GM21423 (cell line): ENCODE results near the gene TUBA4A.
"Not testable (repeated sequence)": the region's sequence is repeated elsewhere in the genome, so short reads cannot be mapped to it uniquely, and the experiment has no call there.

Source experiments
- ATAC-seq: cut with Tn5 transposase; IDR thresholded peaks from one replicate; pipeline ENCODE4 v1.9.1; 2021; ENCODE audit warnings: mild to moderate bottlenecking, moderate library complexity; ENCODE audit not compliant: unreplicated experiment

Gene TUBA4A

GRCh38 chr2:219214141-219214540, 39.6 kb downstream of the TUBA4A start:
- no peak for ATAC-seq

DNA sequence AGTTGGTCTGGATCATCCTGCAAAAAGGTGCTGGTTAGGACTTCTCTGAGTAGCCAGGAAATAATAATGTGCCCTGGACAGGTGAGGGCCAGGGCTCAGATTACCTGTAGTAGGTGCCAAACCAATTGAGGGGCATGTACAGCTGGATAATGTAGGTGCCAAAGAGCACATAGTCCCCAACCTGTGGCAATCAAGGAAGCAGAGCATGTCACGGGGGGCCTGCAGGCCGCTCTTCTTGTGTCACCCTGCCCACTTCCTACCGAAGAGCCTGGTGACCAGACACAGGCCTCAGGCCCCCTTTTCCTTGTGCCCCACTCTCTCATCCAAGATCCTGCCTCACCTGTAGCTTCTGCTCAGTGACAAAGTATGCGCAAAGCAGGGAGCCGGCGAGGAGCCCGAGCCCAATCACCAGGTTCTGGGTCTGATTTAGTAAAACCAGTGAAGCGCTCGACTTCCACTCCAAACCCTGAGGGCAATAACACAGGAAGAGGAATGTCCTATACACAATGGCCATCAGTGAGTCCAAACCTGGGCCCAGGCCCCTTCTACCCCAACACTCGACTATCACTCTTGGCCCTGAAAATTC, 40.1 kb downstream of the TUBA4A start:
- no peak for ATAC-seq

DNA sequence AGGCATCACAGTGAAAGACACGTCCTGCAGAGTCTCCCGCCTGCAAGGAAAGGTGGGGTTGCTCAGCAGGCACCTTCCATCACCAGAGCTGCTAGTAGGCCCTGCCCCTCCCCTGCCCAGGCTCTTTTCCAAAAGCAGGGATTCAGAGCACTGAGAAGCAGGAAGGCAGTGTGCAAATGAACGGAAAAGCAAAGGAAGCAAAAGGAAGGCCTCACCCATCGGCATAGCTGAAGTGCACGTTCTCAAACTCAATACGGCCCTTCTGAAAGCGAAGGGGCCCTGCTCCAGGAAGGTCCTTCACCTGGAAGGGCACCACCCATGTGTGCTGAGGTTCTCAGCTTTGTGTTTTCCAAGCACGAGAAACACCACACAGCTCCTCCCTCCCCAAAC, 40.7 kb downstream of the TUBA4A start:
- no peak for ATAC-seq

DNA sequence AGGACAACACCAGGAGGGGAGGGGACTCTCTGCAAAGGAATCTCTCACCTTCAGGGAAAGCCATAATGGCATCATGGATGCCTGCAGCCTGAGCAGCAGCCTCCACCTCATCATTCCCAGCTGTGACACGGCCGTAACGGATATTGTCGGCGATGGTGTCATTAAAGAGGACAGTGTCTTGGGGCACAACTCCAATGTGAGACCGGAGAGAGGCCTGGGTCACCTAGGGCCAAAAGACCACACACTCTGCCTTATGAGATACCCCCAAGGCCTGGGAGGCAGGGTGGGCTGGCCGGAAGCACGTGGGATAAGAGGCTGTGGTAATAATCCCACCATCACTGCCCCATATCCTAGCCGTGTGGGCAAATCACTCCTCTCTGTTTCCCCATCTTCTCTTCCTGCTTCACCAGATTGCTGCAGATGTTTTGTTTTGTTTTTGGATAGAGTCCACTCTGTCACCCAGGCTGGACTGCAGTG, 42.8 kb downstream of the TUBA4A start:
- no peak for ATAC-seq

GRCh38 chr2:219210196-219210885, 43.4 kb downstream of the TUBA4A start:
- no peak for ATAC-seq

- ATAC-seq = no peak
Observed at GRCh38 chr2:219209236-219210195, 44.2 kb downstream of the TUBA4A start.

DNA sequence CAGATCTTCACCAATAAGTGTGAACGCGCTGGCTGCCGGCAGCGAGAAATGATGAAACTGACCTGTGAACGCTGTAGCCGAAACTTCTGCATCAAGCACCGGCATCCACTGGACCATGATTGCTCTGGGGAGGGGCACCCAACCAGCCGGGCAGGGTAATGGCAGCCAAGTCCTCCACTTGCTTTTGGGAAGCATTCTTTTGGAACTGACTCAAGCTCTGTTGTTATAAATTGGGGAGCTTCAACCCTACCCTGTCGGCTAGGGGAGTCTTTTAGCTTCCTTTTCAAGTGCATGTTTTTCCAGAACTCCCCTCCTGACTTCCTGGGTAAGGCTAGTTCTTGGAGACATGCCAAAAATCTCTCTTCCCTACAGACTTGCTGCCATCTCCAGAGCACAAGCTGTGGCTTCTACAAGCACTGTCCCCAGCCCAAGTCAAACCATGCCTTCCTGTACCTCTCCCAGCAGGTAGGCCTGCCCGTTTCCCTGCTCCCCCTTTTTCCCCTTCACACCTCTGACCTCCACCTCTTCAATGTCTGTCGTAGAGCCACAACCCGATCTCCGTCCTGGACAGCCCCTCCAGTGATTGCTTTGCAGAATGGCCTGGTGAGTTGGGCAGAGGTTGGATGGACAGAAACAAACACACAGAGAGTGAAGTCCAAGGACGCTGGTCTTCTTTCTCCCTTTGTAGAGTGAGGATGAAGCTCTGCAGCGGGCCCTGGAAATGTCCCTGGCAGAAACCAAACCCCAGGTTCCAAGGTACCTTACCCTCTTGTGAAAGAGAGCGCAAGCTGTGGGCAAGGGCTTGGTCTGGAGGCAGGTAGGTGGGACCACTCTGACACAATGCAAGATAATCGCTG, 45.6 kb downstream of the TUBA4A start:
- ATAC-seq = no peak

DNA sequence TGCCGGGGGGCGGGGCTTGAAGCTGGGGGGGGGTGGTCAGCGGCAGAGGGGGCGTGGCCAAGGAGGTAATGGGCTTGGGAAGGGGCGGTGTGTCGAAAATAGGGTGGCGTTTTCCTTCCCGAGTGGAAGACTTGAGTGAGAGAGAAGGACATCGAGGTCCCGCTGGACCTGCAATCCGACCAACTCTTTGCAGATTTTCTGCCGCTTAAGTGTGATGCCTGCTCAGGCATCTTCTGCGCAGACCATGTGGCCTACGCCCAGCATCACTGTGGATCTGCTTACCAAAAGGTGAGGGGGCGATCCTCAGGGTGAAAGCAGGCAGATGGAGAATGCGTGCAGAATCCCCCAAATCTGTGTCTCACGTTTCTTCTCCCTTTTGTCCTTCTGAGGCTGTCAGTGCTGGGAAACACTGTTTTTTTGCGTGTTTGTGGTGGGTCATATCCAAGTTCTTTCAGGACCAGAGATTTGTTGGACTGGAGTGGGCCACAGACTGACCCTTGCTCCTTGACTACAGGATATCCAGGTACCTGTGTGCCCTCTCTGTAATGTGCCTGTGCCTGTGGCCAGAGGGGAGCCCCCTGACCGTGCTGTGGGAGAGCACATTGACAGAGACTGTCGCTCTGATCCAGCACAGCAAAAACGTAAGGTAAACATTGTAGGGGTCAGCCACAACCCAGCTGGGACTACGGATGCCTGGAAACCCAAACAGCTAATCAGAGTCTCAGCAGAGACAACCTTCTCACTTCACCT, 46.4 kb downstream of the TUBA4A start:
- ATAC-seq = no peak

GRCh38 chr2:219206328-219207133, 47.2 kb downstream of the TUBA4A start, which contains the start of gene ZFAND2B:
ZFAND2B (plus strand) TSS chr2:219206782; CDS start chr2:219206988, 206 bp downstream.
- ATAC-seq = peak; percentile 95

GRCh38 chr2:219205981-219206327, 47.8 kb downstream of the TUBA4A start:
- no peak for ATAC-seq

GRCh38 chr2:219205165-219205538, 48.6 kb downstream of the TUBA4A start:
- ATAC-seq = no peak

DNA sequence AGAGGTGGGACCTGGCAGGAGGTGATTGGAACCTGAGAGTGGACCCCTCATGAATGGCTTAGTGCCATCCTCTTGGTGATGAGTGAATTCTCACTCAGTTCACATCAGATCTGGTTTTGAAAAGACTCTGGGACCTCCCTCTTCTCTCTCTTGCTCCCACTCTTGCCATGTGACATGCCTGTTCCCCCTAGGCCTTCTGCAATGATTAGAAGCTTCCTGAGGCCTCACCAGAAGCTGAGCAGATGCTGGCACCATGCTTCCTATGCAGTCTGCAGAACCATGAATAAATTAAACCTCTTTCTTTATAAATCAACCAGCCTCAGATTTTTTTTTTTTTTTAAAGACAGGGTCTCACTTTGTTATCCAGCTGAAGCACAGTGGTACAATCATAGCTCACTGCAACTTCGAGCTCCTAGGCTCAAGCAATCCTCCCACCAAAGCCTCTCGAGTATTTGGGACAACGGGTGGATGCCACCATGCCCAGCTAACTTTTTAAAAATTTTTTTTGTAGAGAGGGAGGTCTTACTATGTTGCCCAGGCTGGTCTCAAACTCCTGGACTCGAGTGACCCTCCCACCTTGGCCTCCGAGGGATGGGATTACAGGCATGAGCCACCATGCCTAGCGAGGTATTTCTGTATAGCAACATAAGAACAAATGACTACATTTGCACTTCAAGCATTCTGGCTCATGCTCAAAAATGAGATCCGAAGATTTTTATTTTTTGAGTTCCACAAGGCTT, 49.1 kb downstream of the TUBA4A start:
- no peak for ATAC-seq

- not testable (repeated sequence) for ATAC-seq
Observed at GRCh38 chr2:219201331-219201730, 52.4 kb downstream of the TUBA4A start.

- ATAC-seq = not testable (repeated sequence)
Observed at GRCh38 chr2:219200502-219201326, 53.0 kb downstream of the TUBA4A start.
